GM10266 (cell line): ENCODE results near the gene AKAP12.
"Not testable (repeated sequence)": the region's sequence is repeated elsewhere in the genome, so short reads cannot be mapped to it uniquely, and the experiment has no call there.

Experiments
- DNase-seq: peaks from one replicate; pipeline ENCODE4 v3.0.0; 2012; ENCODE audit errors: extremely low spot score
- CTCF ChIP-seq: IDR thresholded peaks from 2 replicates; pipeline ENCODE4 v1.5.1; 2012; ENCODE audit warnings: mild to moderate bottlenecking, low read depth; ENCODE audit not compliant: control insufficient read depth, insufficient read depth; ENCODE audit errors: missing control alignments

Gene AKAP12

GRCh38 chr6:151352410-151353396, 112.9 kb downstream of the AKAP12 start:
- DNase-seq = no peak
- TF ChIP-seq CTCF = no peak

- TF ChIP-seq CTCF = no peak
- no peak for DNase-seq
Observed at GRCh38 chr6:151353795-151354194, 114.0 kb downstream of the AKAP12 start.

- DNase-seq = not testable (repeated sequence)
Observed at GRCh38 chr6:151356983-151357382, 117.2 kb downstream of the AKAP12 start.

GRCh38 chr6:151357758-151358436, 118.1 kb downstream of the AKAP12 start:
- DNase-seq = no peak
- TF ChIP-seq CTCF = no peak

- TF ChIP-seq CTCF = no peak
- DNase-seq = no peak
Observed at GRCh38 chr6:151358475-151358874, 118.7 kb downstream of the AKAP12 start.

GRCh38 chr6:151359486-151359885, 119.7 kb downstream of the AKAP12 start:
- no peak for DNase-seq
- no peak for TF ChIP-seq CTCF

- no peak for TF ChIP-seq CTCF
- DNase-seq = no peak
Observed at GRCh38 chr6:151365233-151365632, 125.5 kb downstream of the AKAP12 start.
